Coronary artery (tissue), 2 donors: ENCODE measurements around the gene TBC1D20.
"Not testable (repeated sequence)": the region's sequence is repeated elsewhere in the genome, so short reads cannot be mapped to it uniquely, and the experiment has no call there.

Source experiments
- DNase-seq: peaks from one replicate; pipeline ENCODE4 v3.0.0-alpha.2; 2017; ENCODE audit warnings: low spot score
- H3K27ac ChIP-seq, 2 donors: fragments of 200-600 bp; sonication (generic); one replicate each; pipeline ENCODE4 v1.5.1; 2016 to 2019
- H3K4me3 ChIP-seq: fragments of 200-600 bp; sonication (generic); 2 replicates; pipeline ENCODE4 v1.5.1; 2016; ENCODE audit warnings: mild to moderate bottlenecking, moderate library complexity
- CTCF ChIP-seq: fragments of 200-600 bp; sonication (generic); IDR thresholded peaks from one replicate; pipeline ENCODE4 v1.5.1; 2019; ENCODE audit warnings: antibody characterized with exemption

TBC1D20 gene

DNA sequence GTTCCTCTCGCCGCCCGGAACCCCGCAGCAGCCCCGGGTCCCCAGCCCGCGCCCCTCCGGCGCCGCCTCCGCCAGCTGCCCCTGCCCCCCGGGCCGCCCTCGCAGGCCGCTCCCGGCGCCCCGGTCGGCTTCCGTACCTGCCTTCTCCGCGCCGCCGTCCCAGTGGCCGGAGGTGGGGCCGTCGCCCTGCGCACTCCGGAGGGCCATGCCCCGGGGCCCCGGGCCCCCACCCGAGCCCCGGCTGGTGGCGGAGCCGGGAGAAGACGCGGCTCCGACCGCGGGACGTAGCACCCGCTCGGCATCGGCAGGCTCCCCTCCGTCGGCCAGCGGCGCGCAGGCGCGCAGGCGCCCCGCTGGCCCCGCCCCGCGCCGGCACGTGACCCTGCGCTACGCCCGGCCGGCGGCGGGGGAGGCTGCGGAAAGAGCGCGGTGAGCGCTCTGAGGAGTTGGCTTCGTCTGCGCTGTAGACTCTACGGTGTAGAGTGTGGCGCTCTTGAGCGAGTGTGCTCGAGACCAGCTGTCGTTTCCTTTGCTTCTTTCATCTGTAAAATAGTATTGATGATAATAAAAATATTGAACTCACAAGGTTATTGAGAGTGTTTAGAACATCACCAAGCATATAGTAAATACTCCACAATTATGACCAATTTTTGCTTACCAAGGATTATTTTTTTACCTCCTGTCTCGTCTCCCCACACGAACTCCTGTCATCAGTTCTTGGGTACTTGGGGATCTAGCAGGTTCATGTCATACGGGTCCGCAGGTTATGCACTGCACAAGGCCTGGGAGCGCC lies at the start of gene TBC1D20:
TBC1D20 (minus strand) TSS at position 335 of the 793 bp plus-strand sequence; CDS start at position 207, 128 bp downstream.
- no peak for TF ChIP-seq CTCF
- Histone ChIP-seq H3K4me3 (peak within 1 kb of the TSS; percentile 98), H3K27ac (peak within 1 kb of the TSS; percentile 82 to 98)
- peak; percentile 83 for DNase-seq

- H3K27ac ChIP-seq, DNase-seq, H3K4me3 ChIP-seq: not testable (repeated sequence)
These were observed 48.2 kb upstream of the TBC1D20 start for GRCh38 chr20:510328-511057.

GRCh38 chr20:508364-508787 lies 46.0 kb upstream of the TBC1D20 start:
- H3K4me3 ChIP-seq, DNase-seq, H3K27ac ChIP-seq: not testable (repeated sequence)

DNA sequence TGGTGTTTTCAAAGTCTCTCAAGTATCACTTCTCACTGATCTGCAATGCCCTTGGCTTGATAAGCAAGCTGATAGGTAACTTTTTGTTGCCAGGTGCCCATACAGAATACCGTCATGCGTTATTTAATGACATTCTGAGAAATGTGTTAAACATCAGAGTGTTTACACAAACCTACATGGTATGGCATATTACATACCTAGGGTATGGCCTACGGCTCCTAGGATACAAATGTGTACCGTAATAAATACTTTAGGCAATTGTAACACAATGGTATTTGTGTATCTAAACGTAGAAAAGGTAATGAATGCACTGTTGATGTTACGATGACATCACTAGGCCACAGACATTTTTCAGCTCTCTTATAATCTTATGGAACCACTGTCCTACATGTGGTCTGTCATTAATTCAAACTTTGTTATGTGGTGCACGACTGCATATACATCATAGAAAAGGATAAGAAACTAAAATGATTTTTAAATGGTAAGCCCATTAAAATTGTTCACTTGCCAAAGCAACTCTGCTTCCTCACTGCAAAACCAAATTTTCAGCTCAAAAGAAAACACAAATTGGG lies 45.5 kb upstream of the TBC1D20 start:
- Histone ChIP-seq H3K4me3 (no peak overlapping the region), H3K27ac (no peak overlapping the region)
- TF ChIP-seq CTCF, result no peak
- no peak for DNase-seq

DNA sequence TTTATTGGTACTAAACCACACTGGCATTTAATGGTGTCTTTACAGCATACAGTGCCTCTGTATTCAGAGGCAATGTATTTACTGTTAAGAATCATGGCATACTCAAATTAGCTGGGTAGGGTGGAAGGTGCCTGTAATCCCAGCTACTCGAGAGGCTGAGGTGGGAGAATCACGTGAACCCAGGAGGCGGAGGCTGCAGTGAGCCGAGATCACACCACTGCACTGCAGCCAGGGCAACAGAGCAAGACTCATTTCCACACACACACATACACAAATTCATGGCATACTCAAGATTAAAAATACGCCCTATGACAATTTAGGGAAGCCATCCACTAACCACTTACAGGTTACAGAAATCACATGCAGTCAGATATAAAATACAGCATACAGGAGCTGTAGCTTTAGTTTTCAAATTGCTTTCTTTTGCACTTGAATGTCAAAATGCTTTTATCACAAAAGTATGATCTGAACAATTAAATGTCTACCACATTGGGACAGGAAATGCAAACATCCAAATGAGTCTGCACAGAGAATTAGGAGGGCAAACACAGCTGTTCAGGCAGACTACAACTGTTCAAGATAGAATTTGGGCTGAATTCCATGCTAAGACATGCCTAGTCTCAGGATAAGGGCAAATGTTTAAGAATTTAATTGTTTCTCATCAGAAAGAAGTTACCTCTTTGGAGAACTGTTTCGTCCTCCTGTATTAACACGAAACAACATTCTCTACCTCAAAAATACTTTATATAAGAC lies 44.8 kb upstream of the TBC1D20 start:
- TF ChIP-seq CTCF, result no peak
- Histone ChIP-seq H3K27ac (no peak overlapping the region), H3K4me3 (no peak overlapping the region)
- DNase-seq, result no peak

GRCh38 chr20:504632-505075 lies 42.3 kb upstream of the TBC1D20 start:
- Histone ChIP-seq H3K27ac (no peak overlapping the region), H3K4me3 (no peak overlapping the region)
- TF ChIP-seq CTCF, result no peak
- DNase-seq, result no peak

- Histone ChIP-seq H3K4me3 (no peak overlapping the region), H3K27ac (no peak overlapping the region)
- no peak for DNase-seq
- TF ChIP-seq CTCF, result no peak
These were observed 40.9 kb upstream of the TBC1D20 start for GRCh38 chr20:503048-503737.
